Large intestine (tissue), 3 donors: ENCODE data around the gene MGRN1. TPM values are rescaled to one million over a fixed set of nuclear protein-coding genes. Genes with fewer than 3 reads are reported as not detected.

Source experiments
- DNase-seq, 2 donors: peaks; one replicate each; pipeline versions ENCODE4 v3.0.0 to v3.0.0-alpha.2; 2013
- H3K27ac ChIP-seq: one replicate; pipeline ENCODE4 v1.5.1; 2013; ENCODE audit warnings: low read length
- H3K27me3 ChIP-seq: 2 replicates; pipeline ENCODE4 v1.6.1; 2013; ENCODE audit warnings: low read length; ENCODE audit not compliant: control insufficient read depth, insufficient read depth
- H3K36me3 ChIP-seq: 2 replicates; pipeline ENCODE4 v1.6.1; 2013; ENCODE audit warnings: low read length; ENCODE audit not compliant: control insufficient read depth, insufficient read depth
- H3K4me1 ChIP-seq: one replicate; pipeline ENCODE4 v1.6.1; 2013; ENCODE audit warnings: low read length; ENCODE audit not compliant: control insufficient read depth, insufficient read depth
- H3K4me3 ChIP-seq: one replicate; pipeline ENCODE4 v1.5.1; 2013; ENCODE audit warnings: low read length
- H3K9me3 ChIP-seq: one replicate; pipeline ENCODE4 v1.6.1; 2013; ENCODE audit warnings: mild to moderate bottlenecking, low read depth, low read length, moderate library complexity; ENCODE audit not compliant: control insufficient read depth
- WGBS: methylation state at CpG from one replicate; pipeline ENCODE4 v1.1.5; 2013; ENCODE audit warnings: low lambda C conversion rate; ENCODE audit not compliant: insufficient coverage; 5-methylcytosine and 5-hydroxymethylcytosine counted together
- polyA plus RNA-seq: library from polyadenylated mRNA; unstranded; fragments of 120-200 nt; gene quantifications from one replicate; pipeline ENCODE4 v1.2.1, GENCODE V29; 2013

The MGRN1 gene
- polyA plus RNA-seq, 1 donor = 52.9 TPM

GRCh38 chr16:4676831-4677230 is 52.2 kb downstream of the MGRN1 start:
- Histone ChIP-seq H3K27ac (peak overlapping the region; percentile 77), H3K4me1 (peaks cover 37% of the 10 kb centered on the region), H3K36me3 (peaks cover 74% of the 10 kb centered on the region), H3K27me3 (no peaks in the 10 kb centered on the region), H3K9me3 (no peaks in the 10 kb centered on the region), H3K4me3 (no peak overlapping the region)
- WGBS = no CpG with 5 or more reads among the region's 11 CpGs
- no peak for DNase-seq

- H3K36me3 ChIP-seq = peaks cover 76% of the 10 kb centered on the region
- DNase-seq = no peak
- WGBS = no CpG with 5 or more reads among the region's 17 CpGs
- no peak overlapping the region for H3K27ac ChIP-seq
- H3K27me3 ChIP-seq = no peaks in the 10 kb centered on the region
- H3K4me3 ChIP-seq = no peak overlapping the region
- H3K9me3 ChIP-seq = no peaks in the 10 kb centered on the region
- H3K4me1 ChIP-seq = peaks cover 39% of the 10 kb centered on the region
These were observed 52.8 kb downstream of the MGRN1 start for GRCh38 chr16:4677390-4677789.

DNA sequence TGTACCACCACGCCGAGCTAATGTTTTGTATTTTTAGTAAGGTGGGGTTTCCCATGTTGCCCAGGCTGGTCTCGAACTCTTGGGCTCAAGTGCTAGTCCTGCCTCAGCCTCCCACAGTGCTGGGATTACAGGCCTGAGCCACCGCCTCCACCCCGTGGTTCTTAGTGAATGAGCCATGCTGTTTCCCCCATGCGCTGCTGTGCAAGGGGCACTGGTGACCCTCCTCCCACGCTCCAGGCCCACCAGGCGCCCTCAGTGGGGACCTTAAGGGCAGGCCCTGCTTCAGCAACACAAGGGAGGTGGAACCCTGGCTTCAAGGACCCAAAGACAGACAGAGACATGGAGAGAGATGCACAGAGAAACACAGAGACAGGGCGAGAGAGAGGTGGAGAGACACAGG is 53.4 kb downstream of the MGRN1 start:
- no peak for DNase-seq
- Histone ChIP-seq H3K4me3 (no peak overlapping the region), H3K27me3 (no peaks in the 10 kb centered on the region), H3K36me3 (peaks cover 79% of the 10 kb centered on the region), H3K27ac (no peak overlapping the region), H3K9me3 (peaks cover 2% of the 10 kb centered on the region), H3K4me1 (peaks cover 43% of the 10 kb centered on the region)
- WGBS = 71% methylated on average over 1 of the region's 9 CpGs

GRCh38 chr16:4678596-4678995 is 54.0 kb downstream of the MGRN1 start:
- no peaks in the 10 kb centered on the region for H3K27me3 ChIP-seq
- peaks cover 43% of the 10 kb centered on the region for H3K4me1 ChIP-seq
- peaks cover 2% of the 10 kb centered on the region for H3K9me3 ChIP-seq
- peak overlapping the region; percentile 75 for H3K27ac ChIP-seq
- WGBS = no CpG with 5 or more reads among the region's 6 CpGs
- H3K36me3 ChIP-seq = peaks cover 79% of the 10 kb centered on the region
- no peak for DNase-seq
- H3K4me3 ChIP-seq = no peak overlapping the region

GRCh38 chr16:4679156-4679849 is 54.7 kb downstream of the MGRN1 start:
- DNase-seq = peak; percentile 45 to 70

GRCh38 chr16:4679850-4680636 is 55.4 kb downstream of the MGRN1 start:
- peaks cover 6% of the 10 kb centered on the region for H3K9me3 ChIP-seq
- H3K36me3 ChIP-seq = peaks cover 83% of the 10 kb centered on the region
- DNase-seq = no peak
- no CpG with 5 or more reads among the region's 47 CpGs for WGBS
- H3K27me3 ChIP-seq = no peaks in the 10 kb centered on the region
- peak overlapping the region; percentile 75 for H3K27ac ChIP-seq
- peaks cover 43% of the 10 kb centered on the region for H3K4me1 ChIP-seq
- H3K4me3 ChIP-seq = no peak overlapping the region

More at GRCh38 chr16:4679156-4679849, 54.7 kb downstream of the MGRN1 start:
- peaks cover 79% of the 10 kb centered on the region for H3K36me3 ChIP-seq
- peak overlapping the region; percentile 75 for H3K27ac ChIP-seq
- no peaks in the 10 kb centered on the region for H3K27me3 ChIP-seq
- no CpG with 5 or more reads among the region's 20 CpGs for WGBS
- peaks cover 43% of the 10 kb centered on the region for H3K4me1 ChIP-seq
- H3K4me3 ChIP-seq = no peak overlapping the region
- H3K9me3 ChIP-seq = peaks cover 4% of the 10 kb centered on the region

DNA sequence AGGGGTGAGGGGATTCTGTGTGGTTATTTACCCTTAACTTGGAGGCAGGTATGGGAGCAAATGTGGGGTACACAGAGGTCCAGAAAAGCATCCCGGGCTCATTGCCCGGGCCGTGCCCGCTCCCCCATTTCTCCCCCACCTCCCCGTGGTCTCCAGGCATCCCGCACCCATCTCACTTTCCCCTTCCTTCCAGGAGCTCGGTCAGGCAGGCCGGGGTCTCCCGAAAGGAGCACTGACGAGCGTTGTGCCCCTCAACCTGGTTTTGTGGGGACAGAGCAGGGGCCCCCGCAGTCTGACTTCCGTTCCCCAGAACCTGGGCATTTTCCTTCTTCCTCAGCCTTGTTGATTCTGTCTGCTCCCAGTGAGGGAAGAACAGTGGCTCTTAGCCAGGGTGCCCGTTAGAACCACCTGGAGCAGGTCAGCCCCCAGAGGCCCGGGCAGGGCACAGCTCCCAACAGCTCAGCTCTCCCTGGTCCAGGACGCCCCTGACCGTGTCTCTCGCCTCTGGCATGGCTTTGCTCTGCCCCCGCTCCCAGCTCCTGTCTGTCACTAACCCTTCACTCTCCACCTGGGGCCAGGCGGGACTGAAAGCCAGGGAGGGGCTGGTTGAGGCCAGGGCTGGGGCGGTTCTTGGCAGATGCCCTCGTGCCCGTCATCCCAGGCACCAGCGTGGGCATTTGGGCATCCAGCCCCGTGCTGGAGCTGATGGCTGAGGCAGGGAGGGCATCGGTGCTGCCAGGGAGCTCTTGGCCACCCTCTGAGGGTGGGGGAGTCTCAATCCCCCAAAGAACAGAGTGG is 56.2 kb downstream of the MGRN1 start:
- Histone ChIP-seq H3K9me3 (peaks cover 6% of the 10 kb centered on the region), H3K27ac (no peak overlapping the region), H3K27me3 (no peaks in the 10 kb centered on the region), H3K4me1 (peaks cover 37% of the 10 kb centered on the region), H3K36me3 (peaks cover 85% of the 10 kb centered on the region), H3K4me3 (no peak overlapping the region)
- WGBS = no CpG with 5 or more reads among the region's 26 CpGs
- no peak for DNase-seq

DNA sequence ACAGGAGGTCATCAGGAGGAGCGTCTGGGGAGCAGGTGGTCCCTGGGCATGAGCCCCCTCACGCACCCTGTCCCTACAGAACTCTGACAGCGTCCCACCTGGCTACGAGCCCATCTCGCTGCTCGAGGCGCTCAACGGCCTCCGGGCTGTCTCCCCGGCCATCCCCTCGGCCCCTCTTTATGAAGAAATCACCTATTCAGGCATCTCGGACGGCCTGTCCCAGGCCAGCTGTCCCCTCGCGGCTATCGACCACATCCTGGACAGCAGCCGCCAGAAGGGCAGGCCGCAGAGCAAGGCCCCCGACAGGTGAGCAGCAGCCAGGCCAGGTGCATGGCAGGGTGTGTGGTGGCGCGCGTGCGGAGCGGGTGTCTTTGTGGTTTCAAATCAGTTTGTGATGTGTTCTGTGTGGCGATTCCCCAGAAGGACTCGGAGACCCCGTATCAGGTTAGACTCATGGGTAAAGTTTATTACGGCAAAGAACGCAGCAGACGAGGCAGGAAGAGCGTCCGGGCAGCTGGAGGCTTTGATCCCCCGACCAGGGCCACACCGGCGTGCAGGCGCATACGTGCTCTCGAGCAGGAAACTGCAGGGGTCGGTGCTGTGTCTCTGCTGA is 57.0 kb downstream of the MGRN1 start:
- peaks cover 6% of the 10 kb centered on the region for H3K9me3 ChIP-seq
- H3K27ac ChIP-seq = no peak overlapping the region
- H3K4me3 ChIP-seq = no peak overlapping the region
- no peaks in the 10 kb centered on the region for H3K27me3 ChIP-seq
- peaks cover 90% of the 10 kb centered on the region for H3K36me3 ChIP-seq
- no CpG with 5 or more reads among the region's 39 CpGs for WGBS
- DNase-seq = no peak
- H3K4me1 ChIP-seq = peaks cover 32% of the 10 kb centered on the region

DNA sequence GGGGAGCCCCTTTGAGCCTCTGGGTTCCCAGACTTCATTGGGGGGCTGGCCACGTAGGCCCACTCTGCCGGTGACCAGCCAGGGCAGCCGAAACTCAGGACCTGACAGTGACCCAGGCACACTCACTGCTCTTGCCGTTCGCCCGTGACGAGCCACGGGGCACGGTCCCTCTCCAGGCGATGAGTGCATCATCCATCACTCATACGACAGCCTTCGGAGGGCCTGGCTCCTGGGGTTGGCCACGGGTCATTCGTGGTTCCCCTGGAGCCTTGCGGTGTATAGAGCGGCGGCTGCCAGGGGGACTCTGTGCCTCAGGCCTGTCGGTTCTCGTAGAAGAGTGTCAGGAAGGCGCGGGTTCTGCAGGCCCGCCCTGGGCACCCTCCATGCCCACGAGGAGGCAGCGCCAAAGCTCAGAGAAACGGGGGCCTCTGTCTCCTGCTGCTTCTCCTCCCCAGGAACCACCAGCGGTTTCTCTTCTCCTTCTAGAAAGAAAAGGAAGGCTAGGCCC is 57.5 kb downstream of the MGRN1 start:
- no peak overlapping the region for H3K27ac ChIP-seq
- H3K9me3 ChIP-seq = peaks cover 6% of the 10 kb centered on the region
- no peak for DNase-seq

More for the DNA sequence above, 57.5 kb downstream of the MGRN1 start:
- H3K4me3 ChIP-seq = no peak overlapping the region
- peaks cover 90% of the 10 kb centered on the region for H3K36me3 ChIP-seq
- H3K4me1 ChIP-seq = peaks cover 26% of the 10 kb centered on the region
- no CpG with 5 or more reads among the region's 26 CpGs for WGBS
- H3K27me3 ChIP-seq = no peaks in the 10 kb centered on the region
